Ishikawa (cell line): Measurements from ENCODE around the gene ARMC9.

Source experiments
- CEBPB ChIP-seq: IDR thresholded peaks from 2 replicates; pipeline ENCODE4 v1.6.1; 2012
- CREB1 ChIP-seq: IDR thresholded peaks from 2 replicates; pipeline ENCODE4 v1.6.1; 2012; ENCODE audit warnings: low read depth
- EGR1 ChIP-seq: IDR thresholded peaks from 2 replicates; pipeline ENCODE4 v1.6.1; 2012
- EP300 ChIP-seq: IDR thresholded peaks from 2 replicates; pipeline ENCODE4 v1.6.1; 2012; ENCODE audit warnings: borderline replicate concordance
- FOXM1 ChIP-seq: IDR thresholded peaks from 2 replicates; pipeline ENCODE4 v1.6.1; 2012; ENCODE audit warnings: low read depth, borderline replicate concordance
- NFIC ChIP-seq: IDR thresholded peaks from 2 replicates; pipeline ENCODE4 v1.6.1; 2012
- RAD21 ChIP-seq: IDR thresholded peaks from 2 replicates; pipeline ENCODE4 v1.6.1; 2012; ENCODE audit warnings: low read depth
- REST ChIP-seq: IDR thresholded peaks from 2 replicates; pipeline ENCODE4 v1.6.1; 2012; ENCODE audit warnings: low read depth, mild to moderate bottlenecking
- TAF1 ChIP-seq: IDR thresholded peaks from 2 replicates; pipeline ENCODE4 v1.6.1; 2012; ENCODE audit warnings: low read depth, mild to moderate bottlenecking
- TCF12 ChIP-seq: IDR thresholded peaks from 2 replicates; pipeline ENCODE4 v1.6.1; 2012; ENCODE audit warnings: low read depth
- TEAD4 ChIP-seq: IDR thresholded peaks from 2 replicates; pipeline ENCODE4 v1.6.1; 2012
- USF1 ChIP-seq: IDR thresholded peaks from 2 replicates; pipeline ENCODE4 v1.6.1; 2012
- YY1 ChIP-seq: IDR thresholded peaks from 2 replicates; pipeline ENCODE4 v1.6.1; 2012; ENCODE audit warnings: low read depth
- ZBTB7A ChIP-seq: IDR thresholded peaks from 2 replicates; pipeline ENCODE4 v1.6.1; 2012; ENCODE audit warnings: low read depth
- TF ChIP-seq, protein P1 (sequence below): IDR thresholded peaks from 2 replicates; pipeline ENCODE4 v1.6.1; 2012

Gene ARMC9

GRCh38 chr2:231318436-231318835 is 120.0 kb downstream of the ARMC9 start:
- TF ChIP-seq REST (no peak), EGR1 (no peak), CREB1 (no peak), TAF1 (no peak), TEAD4 (no peak), FOXM1 (no peak), EP300 (no peak), ZBTB7A (no peak), RAD21 (no peak)

- TF ChIP-seq YY1 (no peak), EGR1 (no peak), RAD21 (no peak), TAF1 (no peak), ZBTB7A (no peak), FOXM1 (no peak), CEBPB (no peak), NFIC (no peak), TCF12 (no peak), TEAD4 (no peak), REST (no peak), EP300 (no peak), USF1 (no peak), CREB1 (no peak)
- TF ChIP-seq, protein P1, sequence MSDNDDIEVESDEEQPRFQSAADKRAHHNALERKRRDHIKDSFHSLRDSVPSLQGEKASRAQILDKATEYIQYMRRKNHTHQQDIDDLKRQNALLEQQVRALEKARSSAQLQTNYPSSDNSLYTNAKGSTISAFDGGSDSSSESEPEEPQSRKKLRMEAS = no peak
Measured at GRCh38 chr2:231318954-231319353, 120.5 kb downstream of the ARMC9 start.

GRCh38 chr2:231319867-231320266 is 121.4 kb downstream of the ARMC9 start:
- TF ChIP-seq TEAD4 = no peak
- TF ChIP-seq ZBTB7A = no peak
- TF ChIP-seq FOXM1 = no peak
- no peak for TF ChIP-seq YY1
- no peak for TF ChIP-seq TCF12
- no peak for TF ChIP-seq CREB1
- no peak for TF ChIP-seq CEBPB
- TF ChIP-seq, protein P1 = no peak
- TF ChIP-seq REST = no peak
- no peak for TF ChIP-seq TAF1
- TF ChIP-seq USF1 = no peak
- TF ChIP-seq EGR1 = no peak

DNA sequence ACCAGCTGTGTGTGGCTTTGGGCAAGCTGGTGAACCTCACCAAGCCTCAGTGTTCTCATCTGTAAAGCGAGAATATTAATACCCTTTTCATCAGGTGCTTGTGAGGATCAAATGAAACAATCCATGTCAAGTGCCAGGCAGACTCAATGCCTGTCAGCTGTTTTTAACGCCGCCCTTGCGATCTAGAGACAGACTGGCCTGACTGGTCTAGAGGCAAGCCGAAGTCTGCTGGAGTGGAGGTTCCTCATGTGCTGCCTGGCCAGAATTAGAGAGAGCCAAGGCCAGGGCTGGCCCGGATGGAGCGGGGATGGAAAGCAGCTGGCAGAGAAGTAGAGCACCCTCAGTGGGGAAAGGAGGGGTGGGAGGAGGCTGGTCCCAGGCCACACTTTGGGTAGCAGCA is 122.6 kb downstream of the ARMC9 start:
- TF ChIP-seq CREB1 (no peak), TAF1 (no peak), REST (no peak), TEAD4 (no peak), YY1 (no peak), RAD21 (no peak)
